ENCODE results near the gene SMCO2.

- TF ChIP-seq CTCF (conservative IDR thresholded peaks at IDR 0.05 in 1 of 2, IDR thresholded peaks at IDR 0.05 in 1 of 2; ENCODE audit: extremely low read depth in 1 of 2, insufficient read depth in 1 of 2, low read depth in 1 of 2, low read length in 2 of 2), result no peak
- no peak for TF ChIP-seq EZH2 (IDR thresholded peaks at IDR 0.05; ENCODE audit: borderline replicate concordance, low read length)
Observed at GRCh38 chr12:27499377-27499776, 52.8 kb downstream of the SMCO2 start.
